GM21390 (cell line): ENCODE data around the gene FAM118A.
"Not testable (repeated sequence)": the region's sequence is repeated elsewhere in the genome, so short reads cannot be mapped to it uniquely, and the experiment has no call there.

Experiments used
- ATAC-seq: cut with Tn5 transposase; IDR thresholded peaks from one replicate; pipeline ENCODE4 v1.9.1; 2021; ENCODE audit not compliant: unreplicated experiment

The FAM118A gene

GRCh38 chr22:45309422-45310227 is at the start of gene FAM118A:
Gene FAM118A (plus strand): TSS chr22:45309934. CDS start chr22:45322380, 12,446 bp downstream.
- ATAC-seq = peak; percentile 73

- not testable (repeated sequence) for ATAC-seq
Measured at GRCh38 chr22:45260395-45260759, 49.4 kb upstream of the FAM118A start.

- no peak for ATAC-seq
Measured at GRCh38 chr22:45261407-45262088, 48.2 kb upstream of the FAM118A start.

GRCh38 chr22:45262195-45262930 is 47.4 kb upstream of the FAM118A start:
- ATAC-seq = no peak

- ATAC-seq = peak; percentile 34
Measured at GRCh38 chr22:45262931-45263462, 46.7 kb upstream of the FAM118A start.

GRCh38 chr22:45263463-45264269 is 46.1 kb upstream of the FAM118A start:
- peak; percentile 82 for ATAC-seq

- no peak for ATAC-seq
Measured at GRCh38 chr22:45265535-45265934, 44.2 kb upstream of the FAM118A start.

- ATAC-seq = no peak
Measured at GRCh38 chr22:45268167-45268957, 41.4 kb upstream of the FAM118A start.

- ATAC-seq = no peak
Measured at GRCh38 chr22:45268958-45269844, 40.5 kb upstream of the FAM118A start.

GRCh38 chr22:45270095-45271020 is 39.4 kb upstream of the FAM118A start:
- no peak for ATAC-seq

- ATAC-seq = no peak
Measured at GRCh38 chr22:45271667-45272201, 38.0 kb upstream of the FAM118A start.

GRCh38 chr22:45272498-45272897 is 37.2 kb upstream of the FAM118A start:
- ATAC-seq = no peak

- no peak for ATAC-seq
Measured at GRCh38 chr22:45273452-45274075, 36.2 kb upstream of the FAM118A start.

- ATAC-seq = no peak
Measured at GRCh38 chr22:45276507-45277105, 33.1 kb upstream of the FAM118A start.

GRCh38 chr22:45277720-45278119 is 32.0 kb upstream of the FAM118A start:
- not testable (repeated sequence) for ATAC-seq

- ATAC-seq = no peak
Measured at GRCh38 chr22:45278125-45278524, 31.6 kb upstream of the FAM118A start.

- no peak for ATAC-seq
Measured at GRCh38 chr22:45280587-45280980, 29.1 kb upstream of the FAM118A start.
